Measurements from ENCODE around the gene PYGB. TPM values are rescaled to one million over a fixed set of nuclear protein-coding genes. Genes with fewer than 3 reads are reported as not detected.
A peak's percentile ranks its signal among the peaks of the same experiment; 100 is the strongest.

Gene PYGB
- total RNA-seq, 1 donor from 2014 or later, result 57.9 TPM

- Mint-ChIP-seq H3K27ac (ENCODE audit: unreplicated experiment) (no peak overlapping the region), H3K9me3 (ENCODE audit: unreplicated experiment) (no peaks in the 10 kb centered on the region), H3K36me3 (ENCODE audit: low read depth, unreplicated experiment) (peaks cover 22% of the 10 kb centered on the region), H3K4me1 (ENCODE audit: unreplicated experiment) (no peaks in the 10 kb centered on the region), H3K4me3 (ENCODE audit: unreplicated experiment) (peak overlapping the region; percentile 85), H3K27me3 (ENCODE audit: unreplicated experiment) (peaks cover 6% of the 10 kb centered on the region)
- no peak for TF ChIP-seq CTCF (IDR thresholded peaks at IDR 0.05; ENCODE audit: unreplicated experiment)
- DNase-seq (ENCODE audit: low spot score), result no peak
These were observed 46.1 kb downstream of the PYGB start for GRCh38 chr20:25293910-25294458.

GRCh38 chr20:25294459-25295385 is 46.8 kb downstream of the PYGB start:
- H3K27ac Mint-ChIP-seq (ENCODE audit: unreplicated experiment), result no peak overlapping the region
- H3K4me3 Mint-ChIP-seq (ENCODE audit: unreplicated experiment), result no peak overlapping the region
- no peaks in the 10 kb centered on the region for H3K4me1 Mint-ChIP-seq (ENCODE audit: unreplicated experiment)
- H3K9me3 Mint-ChIP-seq (ENCODE audit: unreplicated experiment), result no peaks in the 10 kb centered on the region
- TF ChIP-seq CTCF (IDR thresholded peaks at IDR 0.05; ENCODE audit: unreplicated experiment), result peak; percentile 76
- peak; percentile 82 for DNase-seq (ENCODE audit: low spot score)
- H3K27me3 Mint-ChIP-seq (ENCODE audit: unreplicated experiment), result peaks cover 5% of the 10 kb centered on the region
- peaks cover 15% of the 10 kb centered on the region for H3K36me3 Mint-ChIP-seq (ENCODE audit: low read depth, unreplicated experiment)

- no peak for DNase-seq (ENCODE audit: low spot score)
- Mint-ChIP-seq H3K27me3 (ENCODE audit: unreplicated experiment) (peaks cover 7% of the 10 kb centered on the region), H3K36me3 (ENCODE audit: low read depth, unreplicated experiment) (peaks cover 7% of the 10 kb centered on the region), H3K27ac (ENCODE audit: unreplicated experiment) (no peak overlapping the region), H3K4me1 (ENCODE audit: unreplicated experiment) (no peaks in the 10 kb centered on the region), H3K9me3 (ENCODE audit: unreplicated experiment) (no peaks in the 10 kb centered on the region), H3K4me3 (ENCODE audit: unreplicated experiment) (no peak overlapping the region)
- no peak for TF ChIP-seq CTCF (IDR thresholded peaks at IDR 0.05; ENCODE audit: unreplicated experiment)
These were observed 47.7 kb downstream of the PYGB start for GRCh38 chr20:25295386-25296093.

- Mint-ChIP-seq H3K27ac (ENCODE audit: unreplicated experiment) (no peak overlapping the region), H3K27me3 (ENCODE audit: unreplicated experiment) (peaks cover 7% of the 10 kb centered on the region), H3K36me3 (ENCODE audit: low read depth, unreplicated experiment) (peaks cover 7% of the 10 kb centered on the region), H3K9me3 (ENCODE audit: unreplicated experiment) (no peaks in the 10 kb centered on the region), H3K4me1 (ENCODE audit: unreplicated experiment) (no peaks in the 10 kb centered on the region), H3K4me3 (ENCODE audit: unreplicated experiment) (no peak overlapping the region)
- peak; percentile 30 for TF ChIP-seq CTCF (IDR thresholded peaks at IDR 0.05; ENCODE audit: unreplicated experiment)
- DNase-seq (ENCODE audit: low spot score), result no peak
These were observed 48.5 kb downstream of the PYGB start for GRCh38 chr20:25296094-25297093.
